Right lobe of liver (tissue), 6 donors: ENCODE measurements around the gene PAQR4. TPM values are rescaled to one million over a fixed set of nuclear protein-coding genes. Genes with fewer than 3 reads are reported as not detected.
"Not testable (repeated sequence)": the region's sequence is repeated elsewhere in the genome, so short reads cannot be mapped to it uniquely, and the experiment has no call there.

Source experiments
- ATAC-seq, 4 donors: fragments of 200-7000 bp; cut with Tn5 transposase; one replicate each; pipeline ENCODE4 v1.9.1; 2020; ENCODE audit warnings: mild to moderate bottlenecking in 4 of 4, moderate library complexity in 4 of 4
- DNase-seq, 3 donors: peaks; one replicate each; pipeline ENCODE4 v3.0.0-alpha.2; 2020
- H3K27ac ChIP-seq, 3 donors: fragments of 200-600 bp; one replicate each; pipeline ENCODE4 v1.8.0; 2022
- H3K27me3 ChIP-seq, 2 donors: fragments of 200-600 bp; one replicate each; pipeline ENCODE4 v1.8.0; 2022
- H3K36me3 ChIP-seq, 4 donors: fragments of 200-600 bp; sonication (generic) in 1 of 4; one replicate each; pipeline versions ENCODE4 v1.5.1 to v1.8.0; 2017 to 2022; ENCODE audit warnings: control low read depth in 1 of 4
- H3K4me1 ChIP-seq, 4 donors: fragments of 200-600 bp; sonication (generic) in 1 of 4; one replicate each; pipeline versions ENCODE4 v1.5.1 to v1.8.0; 2017 to 2022; ENCODE audit warnings: control low read depth in 1 of 4
- H3K4me3 ChIP-seq, 3 donors: fragments of 200-600 bp; one replicate each; pipeline ENCODE4 v1.8.0; 2022
- H3K9me3 ChIP-seq, 4 donors: fragments of 200-600 bp; sonication (generic) in 1 of 4; one replicate each; pipeline versions ENCODE4 v1.5.1 to v1.8.0; 2017 to 2022; ENCODE audit warnings: control low read depth in 1 of 4
- POLR2A ChIP-seq: fragments of 450-650 bp; IDR thresholded peaks from one replicate; pipeline ENCODE4 v1.6.1; 2017; ENCODE audit warnings: antibody characterized with exemption, mild to moderate bottlenecking
- WGBS: methylation state at CpG from one replicate; pipeline ENCODE4 v1.1.6; 2018; ENCODE audit warnings: low coverage, low lambda C conversion rate; ENCODE audit not compliant: insufficient coverage; ENCODE audit errors: missing lambda C conversion rate; 5-methylcytosine and 5-hydroxymethylcytosine counted together
- intact Hi-C, 2 donors: fragments of 100-400 bp; cut with DNase I; formaldehyde crosslinking; loops; one replicate each; pipeline versions ENCODE4 v1.11.2 to v1.14.1; 2022
- total RNA-seq, 6 experiments: library from RNA; depleted of rRNA in 2 of 6; stranded (reverse); fragments of >200 nt in 2 of 6; fragmentation: NEBNext Ultra II Directional in 3 of 6; extraction: Animal tissue kit (Norgen Biotek cat#: 25700) in 3 of 6; gene quantifications; one replicate each; pipeline versions ENCODE4 v1.1.0 to v1.2.4, GENCODE V29; 2016 to 2023
- TF ChIP-seq, protein P1 (sequence below), 4 donors: fragments of 200-600 bp in 3 of 4; fragments of 450-650 bp in 1 of 4; IDR thresholded peaks; one replicate each; pipeline versions ENCODE4 v1.5.1 to v1.8.0; 2016 to 2022; ENCODE audit warnings: antibody characterized with exemption in 4 of 4, mild to moderate bottlenecking in 2 of 4
- donor health status: DM: no; HTN: yes; CAD: no.
- donor health status: DM: no; HTN: no; CAD: no.
- donor health status: DM: no; HTN: no; CAD: no.
- donor health status: DM: no; HTN: yes; CAD: no.
- donor health status: DM: no; HTN: yes; CAD: no.

Gene PAQR4
- total RNA-seq, 6 experiments from 2014 or later = 0.93 to 6.1 (median 3.3) TPM

DNA sequence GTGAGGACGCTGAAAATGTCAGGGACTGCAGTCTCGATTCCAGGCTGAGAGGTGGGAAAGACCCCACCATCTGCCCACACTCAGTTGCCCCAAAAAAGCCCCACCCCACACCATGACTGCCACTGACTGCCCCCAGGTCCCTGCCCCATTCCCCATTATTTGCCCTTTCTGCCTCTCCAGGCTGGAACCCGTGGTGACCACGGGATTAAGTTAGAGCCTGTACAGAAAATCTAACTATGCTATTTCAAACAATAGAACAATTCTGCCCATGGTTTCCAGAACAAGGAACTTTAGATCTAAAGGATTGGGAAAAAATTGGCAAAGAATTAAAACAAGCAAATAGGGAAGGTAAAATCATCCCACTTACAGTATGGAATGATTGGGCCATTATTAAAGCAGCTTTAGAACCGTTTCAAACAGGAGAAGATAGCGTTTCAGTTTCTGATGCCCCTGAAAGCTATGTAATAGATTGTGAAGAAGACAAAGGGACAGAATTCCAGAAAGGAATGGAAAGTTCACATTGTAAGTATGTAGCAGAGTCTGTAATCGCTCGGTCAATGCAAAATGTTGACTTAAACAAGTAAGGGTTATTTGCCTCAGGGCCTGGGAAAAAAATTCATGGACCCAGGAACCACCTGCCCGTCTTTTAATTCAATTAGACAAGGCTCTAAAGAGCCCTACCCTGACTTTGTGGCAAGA is 43.0 kb upstream of the PAQR4 start:
- no peak overlapping the region for H3K4me3 ChIP-seq
- TF ChIP-seq, protein P1, sequence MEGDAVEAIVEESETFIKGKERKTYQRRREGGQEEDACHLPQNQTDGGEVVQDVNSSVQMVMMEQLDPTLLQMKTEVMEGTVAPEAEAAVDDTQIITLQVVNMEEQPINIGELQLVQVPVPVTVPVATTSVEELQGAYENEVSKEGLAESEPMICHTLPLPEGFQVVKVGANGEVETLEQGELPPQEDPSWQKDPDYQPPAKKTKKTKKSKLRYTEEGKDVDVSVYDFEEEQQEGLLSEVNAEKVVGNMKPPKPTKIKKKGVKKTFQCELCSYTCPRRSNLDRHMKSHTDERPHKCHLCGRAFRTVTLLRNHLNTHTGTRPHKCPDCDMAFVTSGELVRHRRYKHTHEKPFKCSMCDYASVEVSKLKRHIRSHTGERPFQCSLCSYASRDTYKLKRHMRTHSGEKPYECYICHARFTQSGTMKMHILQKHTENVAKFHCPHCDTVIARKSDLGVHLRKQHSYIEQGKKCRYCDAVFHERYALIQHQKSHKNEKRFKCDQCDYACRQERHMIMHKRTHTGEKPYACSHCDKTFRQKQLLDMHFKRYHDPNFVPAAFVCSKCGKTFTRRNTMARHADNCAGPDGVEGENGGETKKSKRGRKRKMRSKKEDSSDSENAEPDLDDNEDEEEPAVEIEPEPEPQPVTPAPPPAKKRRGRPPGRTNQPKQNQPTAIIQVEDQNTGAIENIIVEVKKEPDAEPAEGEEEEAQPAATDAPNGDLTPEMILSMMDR (IDR thresholded peaks at IDR 0.05) = no peak
- TF ChIP-seq POLR2A = no peak
- no peak overlapping the region for H3K27ac ChIP-seq
- H3K4me1 ChIP-seq = peaks cover 0 to 7% (median 0%) of the 10 kb centered on the region in 4 donors
- DNase-seq (no peak), ATAC-seq (no peak)
- 76% methylated on average over 7 of the region's 9 CpGs for WGBS
- intact Hi-C loops = no loop called here
- H3K9me3 ChIP-seq = no peaks in the 10 kb centered on the region
- no peaks in the 10 kb centered on the region for H3K27me3 ChIP-seq
- peaks cover 0 to 14% (median 2%) of the 10 kb centered on the region in 4 donors for H3K36me3 ChIP-seq

DNA sequence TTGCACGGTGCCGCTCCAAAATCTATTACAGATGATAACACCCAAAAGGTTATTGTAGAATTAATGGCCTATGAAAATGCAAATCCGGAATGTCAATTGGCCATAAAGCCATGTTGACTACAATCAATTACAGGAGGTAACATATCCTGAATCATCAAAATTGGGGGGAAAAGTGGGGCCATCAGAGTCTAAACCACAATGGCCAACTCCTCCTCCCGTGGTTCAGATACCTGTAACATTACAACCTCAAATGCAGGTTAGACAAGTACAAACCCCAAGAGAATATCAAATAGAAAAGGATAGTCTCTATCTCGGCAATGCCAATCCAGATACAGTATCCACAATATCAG is 42.5 kb upstream of the PAQR4 start:
- Histone ChIP-seq H3K4me3 (no peak overlapping the region), H3K27ac (no peak overlapping the region), H3K27me3 (no peaks in the 10 kb centered on the region), H3K9me3 (no peaks in the 10 kb centered on the region), H3K36me3 (peaks cover 0 to 17% (median 2%) of the 10 kb centered on the region in 4 donors), H3K4me1 (peaks cover 0 to 7% (median 0%) of the 10 kb centered on the region in 4 donors)
- 70% methylated on average over 5 of the region's 5 CpGs for WGBS
- TF ChIP-seq, protein P1 (IDR thresholded peaks at IDR 0.05) = no peak
- no peak for TF ChIP-seq POLR2A
- DNase-seq (no peak), ATAC-seq (no peak)
- intact Hi-C loops = no loop called here

DNA sequence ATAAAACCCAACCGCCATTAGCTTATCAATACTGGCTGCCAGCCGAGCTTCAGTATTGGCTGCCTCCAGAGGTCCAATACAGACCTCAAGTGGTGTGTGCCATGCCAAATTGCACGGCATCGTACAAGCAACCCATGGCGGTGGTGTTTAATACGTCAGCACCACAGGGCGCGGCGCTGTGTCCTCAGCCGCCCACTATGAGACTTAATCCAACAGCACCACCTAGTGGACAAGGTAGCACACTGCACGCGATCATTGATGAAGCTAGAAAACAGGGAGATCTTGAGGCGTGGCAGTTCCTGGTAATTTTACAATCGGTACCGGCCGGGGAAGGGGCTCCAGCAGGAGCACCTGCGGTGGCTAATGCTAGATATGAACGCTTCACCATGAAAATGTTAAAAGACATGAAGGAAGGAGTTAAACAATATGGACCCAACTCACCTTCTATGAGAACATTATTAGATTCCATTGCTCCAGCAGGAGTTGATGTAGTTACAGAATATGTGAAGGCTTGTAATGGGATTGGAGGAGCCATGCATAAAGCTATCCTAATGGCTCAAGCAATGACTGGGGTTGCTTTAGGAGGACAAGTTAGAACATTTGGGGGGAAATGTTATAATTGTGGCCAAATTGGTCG is 42.0 kb upstream of the PAQR4 start:
- peak; percentile 79 to 81 (median 80) for DNase-seq

DNA sequence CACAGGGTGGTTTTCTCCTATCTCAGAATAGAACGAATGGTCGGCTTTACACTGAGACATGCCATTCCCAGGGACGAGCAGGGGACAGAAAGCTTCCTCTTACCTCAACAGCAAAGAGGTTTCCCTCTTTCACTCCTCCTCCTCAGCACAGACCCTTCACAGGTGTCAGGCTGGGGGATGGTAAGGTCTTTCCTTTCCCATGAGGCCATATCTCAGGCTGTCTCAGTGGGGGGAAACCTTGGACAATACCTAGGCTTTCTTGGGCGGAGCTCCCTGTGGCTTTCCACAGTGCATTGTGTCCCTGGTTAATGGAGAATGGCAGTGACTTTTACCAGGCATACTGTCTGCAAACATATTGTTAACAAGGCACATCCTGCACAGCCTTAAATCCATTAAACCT is 41.0 kb upstream of the PAQR4 start:
- DNase-seq, ATAC-seq, H3K4me3 ChIP-seq, H3K9me3 ChIP-seq, H3K4me1 ChIP-seq, H3K27me3 ChIP-seq, intact Hi-C loops, H3K27ac ChIP-seq: not testable (repeated sequence)
- WGBS = 90% methylated on average over 3 of the region's 4 CpGs
- H3K36me3 ChIP-seq = peaks cover 0 to 17% (median 2%) of the 10 kb centered on the region in 4 donors

More for the DNA sequence above, 42.0 kb upstream of the PAQR4 start:
- Histone ChIP-seq H3K27ac (no peak overlapping the region), H3K36me3 (peaks cover 0 to 17% (median 2%) of the 10 kb centered on the region in 4 donors), H3K4me1 (peaks cover 0 to 7% (median 0%) of the 10 kb centered on the region in 4 donors), H3K27me3 (no peaks in the 10 kb centered on the region), H3K4me3 (no peak overlapping the region), H3K9me3 (no peaks in the 10 kb centered on the region)
- TF ChIP-seq, protein P1 (IDR thresholded peaks at IDR 0.05) = peak; percentile 93 to 98 (median 98)
- no peak for TF ChIP-seq POLR2A
- WGBS = 9% methylated on average over 16 of the region's 19 CpGs
- intact Hi-C loops = no loop called here
- ATAC-seq = peak; percentile 92 to 100 (median 98)

DNA sequence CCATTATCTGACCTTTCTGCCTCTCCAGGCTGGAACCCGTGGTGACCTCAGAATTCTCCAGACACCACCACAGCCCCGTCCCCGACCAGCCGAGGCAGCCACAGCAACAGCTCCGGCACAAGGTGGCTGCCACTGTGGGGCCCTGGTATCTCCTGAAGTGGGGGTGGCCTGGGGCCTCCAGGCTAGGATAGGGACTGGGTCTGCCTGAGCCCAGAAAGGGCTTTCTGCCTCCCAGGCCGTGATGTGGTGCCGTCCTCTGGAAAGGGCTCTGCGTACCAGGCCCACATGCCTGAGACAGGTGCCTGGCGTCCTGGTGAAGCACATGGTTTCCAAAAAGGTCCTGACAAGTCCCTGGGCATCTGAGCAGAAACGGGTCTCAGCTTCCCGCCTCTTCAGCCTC is 40.4 kb upstream of the PAQR4 start:
- no peak for ATAC-seq
- H3K9me3 ChIP-seq = no peaks in the 10 kb centered on the region
- no peak overlapping the region for H3K4me3 ChIP-seq
- intact Hi-C loops = no loop called here
- H3K27ac ChIP-seq = no peak overlapping the region
- H3K36me3 ChIP-seq = peaks cover 0 to 17% (median 2%) of the 10 kb centered on the region in 4 donors
- DNase-seq = no peak
- H3K27me3 ChIP-seq = no peaks in the 10 kb centered on the region
- TF ChIP-seq, protein P1 (IDR thresholded peaks at IDR 0.05) = no peak
- TF ChIP-seq POLR2A = no peak
- peaks cover 0 to 7% (median 0%) of the 10 kb centered on the region in 4 donors for H3K4me1 ChIP-seq
- 66% methylated on average over 5 of the region's 11 CpGs for WGBS
